CD4-positive, alpha-beta T cell (primary cell): ENCODE results near the gene LEF1. TPM values are rescaled to one million over a fixed set of nuclear protein-coding genes. Genes with fewer than 3 reads are reported as not detected.

Experiments
- ATAC-seq: fragments of 200-7000 bp; cut with Tn5 transposase; one replicate; pipeline ENCODE4 v1.10.0; 2022; ENCODE audit warnings: mild to moderate bottlenecking; ENCODE audit not compliant: poor library complexity
- CTCF ChIA-PET: fragments of 350-600 bp; sonication (Branson Sonifier 250); formaldehyde crosslinking; loops from one replicate; lab custom pipeline; 2021; ENCODE audit warnings: antibody characterized with exemption, inconsistent platforms; lab: Charles Lee
- POLR2A ChIA-PET: fragments of 350-600 bp; sonication (Branson Sonifier 250); formaldehyde crosslinking; loops from one replicate; lab custom pipeline; 2021; ENCODE audit warnings: antibody characterized with exemption, inconsistent platforms; lab: Charles Lee
- DNase-seq, 14 experiments: peaks; one replicate each; pipeline ENCODE4 v3.0.0-alpha.2; 2013 to 2020; ENCODE audit warnings: mixed read lengths in 2 of 14
- H3K27ac ChIP-seq, 2 donors: one replicate each; pipeline versions ENCODE4 v1.5.1 to v1.7.0; 2013; ENCODE audit warnings: low read length in 2 of 2, low read depth in 1 of 2, mild to moderate bottlenecking in 1 of 2
- H3K27me3 ChIP-seq, 2 experiments: 1 replicate in 1 of 2; 2 replicates in 1 of 2; pipeline versions ENCODE4 v1.6.1 to v1.7.0; 2013; ENCODE audit warnings: low read length in 2 of 2, control low read depth in 1 of 2, mild to moderate bottlenecking in 1 of 2, moderate library complexity in 1 of 2; ENCODE audit not compliant: insufficient read depth in 2 of 2, control insufficient read depth in 1 of 2
- H3K36me3 ChIP-seq: one replicate; pipeline ENCODE4 v1.6.1; 2013; ENCODE audit warnings: low read length, control low read depth; ENCODE audit not compliant: insufficient read depth
- H3K4me1 ChIP-seq: one replicate; pipeline ENCODE4 v1.6.1; 2013; ENCODE audit warnings: low read length, control low read depth; ENCODE audit not compliant: insufficient read depth
- H3K4me3 ChIP-seq: one replicate; pipeline ENCODE4 v1.5.1; 2013; ENCODE audit warnings: mild to moderate bottlenecking, low read length, moderate library complexity
- H3K9me3 ChIP-seq, 2 experiments: 1 replicate in 1 of 2; 2 replicates in 1 of 2; pipeline versions ENCODE4 v1.6.1 to v1.7.0; 2013; ENCODE audit warnings: low read length in 2 of 2, mild to moderate bottlenecking in 2 of 2, control low read depth in 1 of 2, moderate library complexity in 1 of 2; ENCODE audit not compliant: control insufficient read depth in 1 of 2, insufficient read depth in 1 of 2
- H3K27ac Mint-ChIP-seq: one replicate; pipeline ENCODE4 v1.8.0; 2020; ENCODE audit warnings: mixed read lengths
- H3K27me3 Mint-ChIP-seq: one replicate; pipeline ENCODE4 v1.8.0; 2021; ENCODE audit warnings: mixed read lengths
- H3K36me3 Mint-ChIP-seq: one replicate; pipeline ENCODE4 v1.8.0; 2021; ENCODE audit warnings: low read depth, mixed read lengths
- H3K4me1 Mint-ChIP-seq: one replicate; pipeline ENCODE4 v1.8.0; 2021; ENCODE audit warnings: low read depth, mixed read lengths
- H3K4me3 Mint-ChIP-seq: one replicate; pipeline ENCODE4 v1.8.0; 2020; ENCODE audit warnings: mild to moderate bottlenecking, mixed read lengths
- H3K9me3 Mint-ChIP-seq: one replicate; pipeline ENCODE4 v1.8.0; 2020; ENCODE audit warnings: mixed read lengths
- CTCF ChIP-seq: fragments of 200-600 bp; IDR thresholded peaks from one replicate; pipeline ENCODE4 v1.8.0; 2022; ENCODE audit warnings: antibody characterized with exemption, mild to moderate bottlenecking
- intact Hi-C, 2 experiments: fragments of 100-400 bp; cut with DNase I in 1 of 2; cut with micrococcal nuclease in 1 of 2; formaldehyde crosslinking; loops; one replicate each; pipeline versions ENCODE4 v1.15.1 to v1.9.0; 2023 to 2025; cut with DNase I, micrococcal nuclease
- total RNA-seq, 174 experiments: library from RNA in 2 of 174; stranded (reverse) in 2 of 174; gene quantifications; one replicate each; pipeline ENCODE4 v1.2.3 and lab custom pipeline; 2021 to 2026

LEF1 gene
- total RNA-seq, 2 experiments from 2014 or later: 409 to 438 TPM

- peaks cover 52% of the 10 kb centered on the region for H3K4me1 Mint-ChIP-seq
- Histone ChIP-seq H3K27me3 (no peaks in the 10 kb centered on the region), H3K36me3 (peaks cover 28% of the 10 kb centered on the region), H3K4me1 (peaks cover 13% of the 10 kb centered on the region), H3K27ac (no peak overlapping the region), H3K4me3 (no peak overlapping the region), H3K9me3 (no peaks in the 10 kb centered on the region)
- ChIA-PET POLR2A (interaction anchor here (0.6 to 4.4 kb wide), 16 partner anchors 8 to 529 kb away, joined by 3 to 27 read pairs (median 4); partner anchors contain the start of genes HADH and LEF1), CTCF (interaction anchor here (1.0 to 1.8 kb wide), 5 partner anchors 11 to 529 kb away, joined by 3 to 8 read pairs (median 4); no protein-coding TSS in a partner anchor)
- H3K27ac Mint-ChIP-seq: peak overlapping the region; percentile 93
- TF ChIP-seq CTCF: no peak
- intact Hi-C loops: no loop called here
- H3K9me3 Mint-ChIP-seq: no peaks in the 10 kb centered on the region
- peak; percentile 55 for ATAC-seq
- no peaks in the 10 kb centered on the region for H3K27me3 Mint-ChIP-seq
- peaks cover 34% of the 10 kb centered on the region for H3K36me3 Mint-ChIP-seq
- peak overlapping the region; percentile 50 for H3K4me3 Mint-ChIP-seq
- DNase-seq: peak in 1 of 14 experiments; percentile 25
Observed at GRCh38 chr4:108043526-108043925, 125.2 kb downstream of the LEF1 start.

GRCh38 chr4:108042927-108043326 lies 125.8 kb downstream of the LEF1 start:
- Mint-ChIP-seq H3K4me3 (no peak overlapping the region), H3K4me1 (peaks cover 54% of the 10 kb centered on the region), H3K36me3 (peaks cover 29% of the 10 kb centered on the region), H3K27ac (peak overlapping the region; percentile 93), H3K27me3 (no peaks in the 10 kb centered on the region), H3K9me3 (no peaks in the 10 kb centered on the region)
- H3K27ac ChIP-seq: no peak overlapping the region
- H3K4me3 ChIP-seq: no peak overlapping the region
- no peak for TF ChIP-seq CTCF
- ChIA-PET CTCF (interaction anchor here (1.0 to 1.8 kb wide), 4 partner anchors 12 to 529 kb away, joined by 3 to 6 read pairs (median 4); no protein-coding TSS in a partner anchor), POLR2A (interaction anchor here (0.6 to 4.4 kb wide), 12 partner anchors 9 to 530 kb away, joined by 3 to 27 read pairs (median 4); partner anchors contain the start of genes HADH and LEF1)
- H3K27me3 ChIP-seq: no peaks in the 10 kb centered on the region
- H3K36me3 ChIP-seq: peaks cover 22% of the 10 kb centered on the region
- H3K9me3 ChIP-seq: no peaks in the 10 kb centered on the region
- peaks cover 13% of the 10 kb centered on the region for H3K4me1 ChIP-seq
- intact Hi-C loops: no loop called here
- peak; percentile 48 for ATAC-seq
- peak in 1 of 14 experiments; percentile 39 for DNase-seq

- Histone ChIP-seq H3K4me1 (peaks cover 27% of the 10 kb centered on the region), H3K27me3 (no peaks in the 10 kb centered on the region), H3K36me3 (peaks cover 12% of the 10 kb centered on the region), H3K27ac (no peak overlapping the region), H3K9me3 (no peaks in the 10 kb centered on the region), H3K4me3 (no peak overlapping the region)
- Mint-ChIP-seq H3K9me3 (no peaks in the 10 kb centered on the region), H3K27me3 (no peaks in the 10 kb centered on the region), H3K27ac (peak overlapping the region; percentile 97), H3K4me1 (peaks cover 59% of the 10 kb centered on the region), H3K4me3 (no peak overlapping the region), H3K36me3 (peaks cover 8% of the 10 kb centered on the region)
- ATAC-seq: no peak
- no peak for TF ChIP-seq CTCF
- intact Hi-C loops: loop anchor here in 1 of 2 experiments (2.0 to 10.0 kb wide), 2 partner anchors 15 to 307 kb away; no protein-coding TSS in a partner anchor
- no peak for DNase-seq
- POLR2A ChIA-PET: interaction anchor here (0.8 kb wide), 1 partner anchor 43 kb away, joined by 3 read pairs; no protein-coding TSS in a partner anchor
- CTCF ChIA-PET: no interaction called here
Observed at GRCh38 chr4:108037884-108038283, 130.8 kb downstream of the LEF1 start.
